ENCODE data around the gene MFSD6.
A peak's percentile ranks its signal among the peaks of the same experiment; 100 is the strongest.

MFSD6 gene

GRCh38 chr2:190407246-190407661 lies 901 bp upstream of the MFSD6 start:
- Mint-ChIP-seq H3K27me3 (ENCODE audit: low read depth, poor library complexity) (peaks cover 46% of the 10 kb centered on the region), H3K4me3 (peak overlapping the region; percentile 67), H3K9me3 (no peaks in the 10 kb centered on the region), H3K4me1 (no peaks in the 10 kb centered on the region), H3K27ac (no peak overlapping the region), H3K36me3 (ENCODE audit: low read depth) (no peaks in the 10 kb centered on the region)
- DNase-seq, result no peak
- no peak for TF ChIP-seq CTCF (IDR thresholded peaks at IDR 0.05)

GRCh38 chr2:190408538-190409271 lies 550 bp downstream of the MFSD6 start:
- TF ChIP-seq CTCF (IDR thresholded peaks at IDR 0.05), result no peak
- peak; percentile 48 for DNase-seq
- Mint-ChIP-seq H3K36me3 (ENCODE audit: low read depth) (no peaks in the 10 kb centered on the region), H3K27ac (no peak overlapping the region), H3K4me3 (peak overlapping the region; percentile 78), H3K9me3 (no peaks in the 10 kb centered on the region), H3K27me3 (ENCODE audit: low read depth, poor library complexity) (peaks cover 48% of the 10 kb centered on the region), H3K4me1 (no peaks in the 10 kb centered on the region)

- Mint-ChIP-seq H3K4me3 (peak overlapping the region; percentile 78), H3K27ac (no peak overlapping the region), H3K9me3 (no peaks in the 10 kb centered on the region), H3K27me3 (ENCODE audit: low read depth, poor library complexity) (peaks cover 47% of the 10 kb centered on the region), H3K36me3 (ENCODE audit: low read depth) (no peaks in the 10 kb centered on the region), H3K4me1 (no peaks in the 10 kb centered on the region)
- DNase-seq, result no peak
- TF ChIP-seq CTCF (IDR thresholded peaks at IDR 0.05), result no peak
Measured at GRCh38 chr2:190409616-190410015, 1.5 kb downstream of the MFSD6 start.

GRCh38 chr2:190410166-190410565 lies 2.0 kb downstream of the MFSD6 start:
- H3K9me3 Mint-ChIP-seq, result no peaks in the 10 kb centered on the region
- H3K27ac Mint-ChIP-seq, result no peak overlapping the region
- no peak for TF ChIP-seq CTCF (IDR thresholded peaks at IDR 0.05)
- no peaks in the 10 kb centered on the region for H3K4me1 Mint-ChIP-seq
- H3K36me3 Mint-ChIP-seq (ENCODE audit: low read depth), result no peaks in the 10 kb centered on the region
- DNase-seq, result no peak
- H3K27me3 Mint-ChIP-seq (ENCODE audit: low read depth, poor library complexity), result peaks cover 47% of the 10 kb centered on the region
- no peak overlapping the region for H3K4me3 Mint-ChIP-seq

GRCh38 chr2:190412966-190413365 lies 4.8 kb downstream of the MFSD6 start:
- TF ChIP-seq CTCF (IDR thresholded peaks at IDR 0.05), result no peak
- Mint-ChIP-seq H3K4me1 (no peaks in the 10 kb centered on the region), H3K36me3 (ENCODE audit: low read depth) (no peaks in the 10 kb centered on the region), H3K9me3 (no peaks in the 10 kb centered on the region), H3K27me3 (ENCODE audit: low read depth, poor library complexity) (peaks cover 50% of the 10 kb centered on the region), H3K4me3 (no peak overlapping the region), H3K27ac (no peak overlapping the region)
- no peak for DNase-seq

GRCh38 chr2:190413421-190413820 lies 5.3 kb downstream of the MFSD6 start:
- no peak overlapping the region for H3K4me3 Mint-ChIP-seq
- TF ChIP-seq CTCF (IDR thresholded peaks at IDR 0.05), result no peak
- DNase-seq, result no peak
- peaks cover 50% of the 10 kb centered on the region for H3K27me3 Mint-ChIP-seq (ENCODE audit: low read depth, poor library complexity)
- H3K27ac Mint-ChIP-seq, result no peak overlapping the region
- no peaks in the 10 kb centered on the region for H3K9me3 Mint-ChIP-seq
- no peaks in the 10 kb centered on the region for H3K36me3 Mint-ChIP-seq (ENCODE audit: low read depth)
- H3K4me1 Mint-ChIP-seq, result no peaks in the 10 kb centered on the region

Data from nephron progenitor cell (in vitro differentiated cells).